Right atrium auricular region (tissue), 2 donors: Measurements from ENCODE around the gene PCSK5. TPM values are rescaled to one million over a fixed set of nuclear protein-coding genes. Genes with fewer than 3 reads are reported as not detected.

ENCODE experiments used
- DNase-seq: peaks from one replicate; pipeline ENCODE4 v3.0.0-alpha.2; 2019; ENCODE audit warnings: low spot score
- H3K27ac ChIP-seq, 2 donors: fragments of 200-600 bp; sonication (generic); 1 replicate in 1 of 2; 2 replicates in 1 of 2; pipeline ENCODE4 v1.5.1; 2016 to 2019
- H3K27me3 ChIP-seq, 2 donors: fragments of 200-600 bp; sonication (generic); one replicate each; pipeline versions ENCODE4 v1.5.1 to v1.6.0; 2017 to 2019
- H3K36me3 ChIP-seq: fragments of 200-600 bp; sonication (generic); one replicate; pipeline ENCODE4 v1.5.1; 2016
- H3K4me1 ChIP-seq, 2 donors: fragments of 200-600 bp; sonication (generic); one replicate each; pipeline versions ENCODE4 v1.5.1 to v1.6.0; 2017 to 2019
- H3K4me3 ChIP-seq, 2 donors: fragments of 200-600 bp; sonication (generic); 1 replicate in 1 of 2; 2 replicates in 1 of 2; pipeline ENCODE4 v1.5.1; 2017 to 2019; ENCODE audit warnings: mild to moderate bottlenecking in 1 of 2, moderate library complexity in 1 of 2
- H3K9me3 ChIP-seq, 2 donors: fragments of 200-600 bp; sonication (generic); one replicate each; pipeline ENCODE4 v1.5.1; 2019
- CTCF ChIP-seq, 2 donors: fragments of 200-600 bp; sonication (generic); IDR thresholded peaks; one replicate each; pipeline ENCODE4 v1.5.1; 2019; ENCODE audit warnings: antibody characterized with exemption in 2 of 2
- total RNA-seq, 2 donors: library from RNA; depleted of rRNA; stranded (reverse); fragments of >200 nt; gene quantifications; one replicate each; pipeline ENCODE4 v1.1.0, GENCODE V29; 2016

PCSK5 gene
- total RNA-seq, 2 donors from 2014 or later = 5.3 to 6.5 TPM

- no peak for DNase-seq
Measured at GRCh38 chr9:76090330-76090729, 199.9 kb downstream of the PCSK5 start.

DNA sequence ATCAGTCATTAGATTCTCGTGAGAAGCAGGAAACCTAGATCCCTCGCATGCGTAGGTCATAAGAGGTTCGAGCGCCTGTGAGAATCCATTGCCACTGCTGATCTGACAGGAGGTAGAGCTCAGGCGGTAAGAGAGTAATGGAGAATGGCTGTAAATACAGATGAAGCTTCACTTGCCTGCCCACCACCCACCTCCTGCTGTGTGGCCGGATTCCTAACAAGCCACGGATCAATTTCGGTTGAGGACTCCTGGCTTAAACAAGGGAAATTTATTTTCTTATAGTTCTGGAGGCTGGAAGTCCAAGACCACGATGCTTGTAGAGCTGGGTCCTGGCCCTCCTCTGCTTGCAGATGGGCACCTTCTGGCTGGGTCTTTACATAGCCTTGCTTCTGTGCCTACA, 200.4 kb downstream of the PCSK5 start:
- Histone ChIP-seq H3K27ac (no peak overlapping the region), H3K27me3 (no peaks in the 10 kb centered on the region), H3K4me1 (no peaks in the 10 kb centered on the region), H3K4me3 (no peak overlapping the region), H3K9me3 (no peaks in the 10 kb centered on the region), H3K36me3 (no peaks in the 10 kb centered on the region)
- no peak for DNase-seq
- TF ChIP-seq CTCF (IDR thresholded peaks at IDR 0.05) = no peak

More at GRCh38 chr9:76090330-76090729, 199.9 kb downstream of the PCSK5 start:
- no peak overlapping the region for H3K27ac ChIP-seq
- no peaks in the 10 kb centered on the region for H3K36me3 ChIP-seq
- H3K4me1 ChIP-seq = no peaks in the 10 kb centered on the region
- no peaks in the 10 kb centered on the region for H3K27me3 ChIP-seq
- no peaks in the 10 kb centered on the region for H3K9me3 ChIP-seq
- H3K4me3 ChIP-seq = no peak overlapping the region
- TF ChIP-seq CTCF (IDR thresholded peaks at IDR 0.05) = no peak

GRCh38 chr9:76092572-76092971, 202.1 kb downstream of the PCSK5 start:
- no peak for DNase-seq
- Histone ChIP-seq H3K4me1 (no peaks in the 10 kb centered on the region), H3K36me3 (no peaks in the 10 kb centered on the region), H3K27ac (no peak overlapping the region), H3K4me3 (no peak overlapping the region), H3K27me3 (no peaks in the 10 kb centered on the region), H3K9me3 (no peaks in the 10 kb centered on the region)
- no peak for TF ChIP-seq CTCF (IDR thresholded peaks at IDR 0.05)

DNA sequence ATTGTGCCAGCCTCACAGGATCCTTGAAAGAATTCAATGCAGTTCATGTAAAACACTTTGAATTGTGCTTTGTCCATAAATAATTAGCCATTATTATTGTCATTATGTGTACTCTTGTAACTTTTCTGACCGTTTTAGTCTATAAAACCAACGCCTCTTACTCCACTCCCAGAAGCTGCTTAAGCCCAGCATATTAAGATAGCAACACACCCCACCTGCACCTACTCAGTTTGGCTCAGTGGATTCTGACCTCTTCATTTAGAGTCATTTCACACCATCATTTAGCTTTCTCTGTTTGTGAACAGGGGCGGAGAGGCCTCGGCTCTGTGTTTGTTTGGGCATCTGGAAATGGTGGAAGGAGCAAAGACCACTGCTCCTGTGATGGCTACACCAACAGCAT, 205.1 kb downstream of the PCSK5 start:
- Histone ChIP-seq H3K4me1 (no peaks in the 10 kb centered on the region), H3K9me3 (no peaks in the 10 kb centered on the region), H3K4me3 (no peak overlapping the region), H3K27me3 (no peaks in the 10 kb centered on the region), H3K27ac (no peak overlapping the region), H3K36me3 (no peaks in the 10 kb centered on the region)
- no peak for TF ChIP-seq CTCF (IDR thresholded peaks at IDR 0.05)
- DNase-seq = no peak

DNA sequence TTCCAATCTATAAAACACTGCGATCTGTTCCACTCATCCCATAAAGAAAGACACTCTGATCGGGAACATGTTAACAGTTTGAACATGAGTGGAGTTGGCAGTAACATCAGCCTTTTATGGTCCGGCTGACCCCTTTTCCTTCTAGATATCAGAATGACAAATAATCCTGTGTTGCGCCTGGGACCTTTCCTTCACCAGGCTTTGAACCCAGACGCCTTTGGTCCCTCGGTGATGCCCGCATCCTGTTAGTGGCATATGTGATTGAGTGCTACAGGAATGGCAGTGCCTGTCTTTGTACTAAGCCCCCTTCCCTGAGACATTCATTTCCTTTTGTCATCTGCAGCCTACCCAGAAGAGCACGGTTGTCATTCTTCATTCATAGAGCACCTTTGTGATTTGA, 209.0 kb downstream of the PCSK5 start:
- DNase-seq = no peak
- no peaks in the 10 kb centered on the region for H3K36me3 ChIP-seq
- TF ChIP-seq CTCF (IDR thresholded peaks at IDR 0.05) = no peak
- no peak overlapping the region for H3K27ac ChIP-seq
- H3K9me3 ChIP-seq = no peaks in the 10 kb centered on the region
- no peaks in the 10 kb centered on the region for H3K4me1 ChIP-seq
- no peak overlapping the region for H3K4me3 ChIP-seq
- no peaks in the 10 kb centered on the region for H3K27me3 ChIP-seq

DNA sequence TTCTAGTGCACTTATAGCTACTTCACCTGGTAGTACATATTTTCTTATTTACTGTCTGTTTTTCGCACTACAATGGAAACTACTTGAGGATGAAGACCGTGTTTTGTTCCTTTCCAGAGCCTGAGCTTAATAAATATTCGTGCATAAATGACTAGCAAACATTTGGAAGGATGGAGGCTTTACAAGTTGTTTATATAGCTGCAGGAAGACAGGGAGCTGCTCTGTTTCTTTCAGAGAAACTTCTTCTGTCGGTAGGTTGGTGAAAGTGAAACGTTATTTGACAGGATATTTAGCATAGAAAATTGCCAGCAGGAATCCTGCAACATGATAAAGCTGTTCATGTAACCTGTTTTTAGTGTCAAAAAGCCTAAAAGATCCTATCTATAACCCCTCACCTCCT, 210.6 kb downstream of the PCSK5 start:
- Histone ChIP-seq H3K27ac (no peak overlapping the region), H3K36me3 (no peaks in the 10 kb centered on the region), H3K4me1 (no peaks in the 10 kb centered on the region), H3K4me3 (no peak overlapping the region), H3K9me3 (no peaks in the 10 kb centered on the region), H3K27me3 (no peaks in the 10 kb centered on the region)
- no peak for DNase-seq
- no peak for TF ChIP-seq CTCF (IDR thresholded peaks at IDR 0.05)
